H9 (cell line): ENCODE measurements around the gene NAP1L1. TPM values are rescaled to one million over a fixed set of nuclear protein-coding genes. Genes with fewer than 3 reads are reported as not detected.

Experiments used
- DNase-seq: peaks from one replicate; pipeline ENCODE4 v3.0.0-alpha.2; 2017
- H2AFZ ChIP-seq: one replicate; pipeline ENCODE4 v1.6.1; 2013; ENCODE audit warnings: mild to moderate bottlenecking, low read length, control low read depth, moderate library complexity
- H2AK5ac ChIP-seq: 2 replicates; pipeline ENCODE4 v1.6.1; 2013; ENCODE audit warnings: low read length, control low read depth, mixed read lengths; ENCODE audit not compliant: insufficient read length
- H2BK120ac ChIP-seq: one replicate; pipeline ENCODE4 v1.6.1; 2013; ENCODE audit warnings: low read depth, mild to moderate bottlenecking, low read length, control low read depth, inconsistent platforms; ENCODE audit not compliant: poor library complexity, severe bottlenecking
- H2BK12ac ChIP-seq: 2 replicates; pipeline ENCODE4 v1.6.1; 2013; ENCODE audit warnings: low read length, control low read depth, mixed read lengths, low read depth; ENCODE audit not compliant: insufficient read length
- H2BK15ac ChIP-seq: 2 replicates; pipeline ENCODE4 v1.6.1; 2013; ENCODE audit warnings: low read depth, low read length, control low read depth
- H2BK20ac ChIP-seq: one replicate; pipeline ENCODE4 v1.6.1; 2013; ENCODE audit warnings: low read depth, mild to moderate bottlenecking, low read length, control low read depth, inconsistent platforms; ENCODE audit not compliant: poor library complexity, severe bottlenecking
- H2BK5ac ChIP-seq: 2 replicates; pipeline ENCODE4 v1.6.1; 2013; ENCODE audit warnings: low read length, control low read depth, mixed read lengths; ENCODE audit not compliant: insufficient read length
- H3K14ac ChIP-seq: 2 replicates; pipeline ENCODE4 v1.6.1; 2013; ENCODE audit warnings: low read length, control low read depth; ENCODE audit not compliant: insufficient read depth
- H3K18ac ChIP-seq: 2 replicates; pipeline ENCODE4 v1.6.1; 2013; ENCODE audit warnings: low read depth, mild to moderate bottlenecking, mixed read lengths, low read length, control low read depth; ENCODE audit not compliant: insufficient read length
- H3K23ac ChIP-seq: 2 replicates; pipeline ENCODE4 v1.6.1; 2013; ENCODE audit warnings: low read length, control low read depth, mixed read lengths, low read depth; ENCODE audit not compliant: insufficient read length
- H3K23me2 ChIP-seq: 2 replicates; pipeline ENCODE4 v1.6.1; 2013; ENCODE audit warnings: low read depth, mild to moderate bottlenecking, mixed read lengths, low read length, control low read depth; ENCODE audit not compliant: insufficient read length, poor library complexity, severe bottlenecking
- H3K27ac ChIP-seq: 2 replicates; pipeline ENCODE4 v1.5.1; 2013; ENCODE audit warnings: low read length, control low read depth, mixed read lengths, low read depth; ENCODE audit not compliant: insufficient read length
- H3K27me3 ChIP-seq: 2 replicates; pipeline ENCODE4 v1.6.1; 2013; ENCODE audit warnings: low read length, control low read depth, inconsistent platforms; ENCODE audit not compliant: insufficient read depth
- H3K4ac ChIP-seq: 2 replicates; pipeline ENCODE4 v1.6.1; 2013; ENCODE audit warnings: low read depth, mild to moderate bottlenecking, control low read depth, inconsistent platforms, low read length, moderate library complexity
- H3K4me1 ChIP-seq: 2 replicates; pipeline ENCODE4 v1.6.1; 2013; ENCODE audit warnings: low read length, control low read depth, inconsistent platforms; ENCODE audit not compliant: insufficient read depth
- H3K4me2 ChIP-seq: 2 replicates; pipeline ENCODE4 v1.6.1; 2013; ENCODE audit warnings: low read length, control low read depth, mixed read lengths; ENCODE audit not compliant: insufficient read length, insufficient read depth
- H3K56ac ChIP-seq: 2 replicates; pipeline ENCODE4 v1.6.1; 2013; ENCODE audit warnings: low read depth, mild to moderate bottlenecking, mixed read lengths, low read length, control low read depth; ENCODE audit not compliant: insufficient read length
- H3K79me1 ChIP-seq: 2 replicates; pipeline ENCODE4 v1.6.1; 2013; ENCODE audit warnings: low read depth, mild to moderate bottlenecking, moderate library complexity, low read length, control low read depth, inconsistent platforms; ENCODE audit not compliant: insufficient read depth, poor library complexity, severe bottlenecking
- H3K79me2 ChIP-seq: 2 replicates; pipeline ENCODE4 v1.6.1; 2013; ENCODE audit warnings: low read length, control low read depth, inconsistent platforms; ENCODE audit not compliant: insufficient read depth
- H3K9ac ChIP-seq: 2 replicates; pipeline ENCODE4 v1.6.1; 2013; ENCODE audit warnings: low read length, control low read depth, mixed read lengths; ENCODE audit not compliant: insufficient read length; ENCODE audit errors: extremely low read depth
- H3K9me3 ChIP-seq: one replicate; pipeline ENCODE4 v1.6.1; 2013; ENCODE audit warnings: low read depth, low read length, inconsistent platforms; ENCODE audit not compliant: control insufficient read depth
- H3T11ph ChIP-seq: one replicate; pipeline ENCODE4 v1.6.1; 2013; ENCODE audit warnings: mild to moderate bottlenecking, low read length, control low read depth, inconsistent platforms
- H4K20me1 ChIP-seq: one replicate; pipeline ENCODE4 v1.6.1; 2013; ENCODE audit not compliant: control insufficient read depth, insufficient read length, insufficient read depth
- H4K5ac ChIP-seq: 2 replicates; pipeline ENCODE4 v1.6.1; 2013; ENCODE audit warnings: low read depth, mild to moderate bottlenecking, mixed read lengths, low read length, control low read depth; ENCODE audit not compliant: insufficient read length
- H4K8ac ChIP-seq: replicated peaks from 2 replicates; pipeline ENCODE4 v1.6.1; 2013; ENCODE audit warnings: low read length, control low read depth, mixed read lengths, low read depth; ENCODE audit not compliant: insufficient read length
- H4K91ac ChIP-seq: 2 replicates; pipeline ENCODE4 v1.6.1; 2013; ENCODE audit warnings: low read depth, mild to moderate bottlenecking, moderate library complexity, mixed read lengths, low read length, control low read depth; ENCODE audit not compliant: insufficient read length
- H3K27ac Mint-ChIP-seq, 3 experiments: 2 replicates in 2 of 3; 3 replicates in 1 of 3; pipeline ENCODE4 v1.8.0; 2020 to 2021; ENCODE audit warnings: mixed read lengths in 3 of 3, mild to moderate bottlenecking in 1 of 3, moderate library complexity in 1 of 3
- H3K27me3 Mint-ChIP-seq: 2 replicates; pipeline ENCODE4 v1.8.0; 2021; ENCODE audit warnings: low read depth, mild to moderate bottlenecking, moderate library complexity, mixed read lengths
- H3K36me3 Mint-ChIP-seq, 3 experiments: 2 replicates in 2 of 3; 3 replicates in 1 of 3; pipeline ENCODE4 v1.8.0; 2020 to 2021; ENCODE audit warnings: low read depth in 3 of 3, mixed read lengths in 3 of 3; ENCODE audit not compliant: insufficient read depth in 1 of 3
- H3K4me1 Mint-ChIP-seq, 2 experiments: 2 replicates each; pipeline ENCODE4 v1.8.0; 2020; ENCODE audit warnings: mixed read lengths in 2 of 2
- H3K4me3 Mint-ChIP-seq, 2 experiments: 2 replicates in 1 of 2; 3 replicates in 1 of 2; pipeline ENCODE4 v1.8.0; 2020 to 2021; ENCODE audit warnings: mild to moderate bottlenecking in 2 of 2, mixed read lengths in 2 of 2, moderate library complexity in 1 of 2
- H3K9me3 Mint-ChIP-seq, 2 experiments: 2 replicates in 1 of 2; 3 replicates in 1 of 2; pipeline ENCODE4 v1.8.0; 2020; ENCODE audit warnings: mild to moderate bottlenecking in 2 of 2, mixed read lengths in 2 of 2, moderate library complexity in 1 of 2
- CTCF ChIP-seq: fragments of 200-600 bp; sonication (generic); conservative IDR thresholded peaks from 3 replicates; pipeline ENCODE4 v1.8.0; 2021; ENCODE audit warnings: antibody characterized with exemption, mild to moderate bottlenecking
- WGBS: extraction: QIAGEN DNeasy Blood & Tissue Kit; methylation state at CpG from one replicate; pipeline ENCODE4 v1.1.7; 2013; ENCODE audit warnings: missing lambda C conversion rate, low lambda C conversion rate, mixed read lengths; ENCODE audit not compliant: insufficient read length; ENCODE audit errors: extremely low coverage; 5-methylcytosine and 5-hydroxymethylcytosine counted together
- total RNA-seq: library from RNA; stranded (reverse); gene quantifications from 2 replicates; pipeline ENCODE4 v1.2.1, GENCODE V29; 2021

NAP1L1 gene
- total RNA-seq, 1 experiment from 2014 or later = 1,012 TPM

- H3K4me3 Mint-ChIP-seq = no peak overlapping the region
Measured at GRCh38 chr12:76091246-76091754, 6.8 kb upstream of the NAP1L1 start.

More at GRCh38 chr12:76091246-76091754, 6.8 kb upstream of the NAP1L1 start:
- Histone ChIP-seq H2BK12ac (no peak overlapping the region), H3K4me1 (no peaks in the 10 kb centered on the region), H4K20me1 (no peaks in the 10 kb centered on the region), H3K14ac (no peak overlapping the region), H3K18ac (no peak overlapping the region), H3K4ac (no peak overlapping the region), H2BK15ac (no peak overlapping the region), H2BK20ac (no peak overlapping the region), H3K23ac (no peak overlapping the region), H3K79me1 (no peaks in the 10 kb centered on the region), H3K56ac (no peak overlapping the region), H4K91ac (no peak overlapping the region), H4K5ac (no peak overlapping the region), H3K4me2 (no peak overlapping the region), H2AK5ac (no peak overlapping the region), H3K23me2 (no peaks in the 10 kb centered on the region), H4K8ac (no peak overlapping the region), H3K27ac (no peak overlapping the region), H3K9me3 (no peaks in the 10 kb centered on the region), H3K79me2 (no peaks in the 10 kb centered on the region), H2AFZ (no peak overlapping the region), H3K27me3 (no peaks in the 10 kb centered on the region), H2BK120ac (no peak overlapping the region), H2BK5ac (no peak overlapping the region), H3T11ph (no peak overlapping the region), H3K9ac (no peak overlapping the region)
- H3K36me3 Mint-ChIP-seq = no peaks in the 10 kb centered on the region
- TF ChIP-seq CTCF = no peak
- H3K27ac Mint-ChIP-seq = no peak overlapping the region
- H3K4me1 Mint-ChIP-seq = peaks cover 9 to 10% of the 10 kb centered on the region in 2 experiments
- no peaks in the 10 kb centered on the region for H3K9me3 Mint-ChIP-seq
- no CpG with 5 or more reads among the region's 2 CpGs for whole genome bisulfite sequencing
- no peaks in the 10 kb centered on the region for H3K27me3 Mint-ChIP-seq
- no peak for DNase-seq
